ENCODE measurements around the gene DUSP1.

GRCh38 chr5:172790496-172790889 lies 19.5 kb upstream of the DUSP1 start:
- TF ChIP-seq REST (IDR thresholded peaks at IDR 0.05; ENCODE audit: low read depth) (no peak), EP300 (IDR thresholded peaks at IDR 0.05; ENCODE audit: borderline replicate concordance) (no peak), ZBTB7A (IDR thresholded peaks at IDR 0.05; ENCODE audit: low read depth) (no peak)

All from Ishikawa (cell line).